Colonic mucosa (tissue), 4 donors: ENCODE data around the gene H6PD. TPM values are rescaled to one million over a fixed set of nuclear protein-coding genes. Genes with fewer than 3 reads are reported as not detected.

Experiments
- DNase-seq: peaks from one replicate; pipeline ENCODE4 v3.0.0-alpha.2; 2020
- H3K27ac ChIP-seq: fragments of 200-600 bp; one replicate; pipeline ENCODE4 v1.8.0; 2021
- H3K27me3 ChIP-seq: fragments of 200-600 bp; one replicate; pipeline ENCODE4 v1.8.0; 2021
- H3K36me3 ChIP-seq: fragments of 200-600 bp; one replicate; pipeline ENCODE4 v1.8.0; 2021
- H3K4me1 ChIP-seq: fragments of 200-600 bp; one replicate; pipeline ENCODE4 v1.8.0; 2021; ENCODE audit warnings: mild to moderate bottlenecking
- H3K4me3 ChIP-seq: fragments of 200-600 bp; one replicate; pipeline ENCODE4 v1.8.0; 2021
- H3K9ac ChIP-seq, 2 donors: one replicate each; pipeline ENCODE4 v1.7.0; 2013; ENCODE audit warnings: control low read depth in 2 of 2, low read depth in 2 of 2, low read length in 2 of 2
- H3K9me3 ChIP-seq: fragments of 200-600 bp; one replicate; pipeline ENCODE4 v1.8.0; 2021
- CTCF ChIP-seq: fragments of 200-600 bp; IDR thresholded peaks from one replicate; pipeline ENCODE4 v1.8.0; 2022; ENCODE audit warnings: antibody characterized with exemption, mild to moderate bottlenecking
- intact Hi-C: fragments of 100-400 bp; cut with DNase I; formaldehyde crosslinking; loops from one replicate; pipeline ENCODE4 v1.14.1; 2022
- total RNA-seq, 2 donors: library from RNA; stranded (reverse); fragmentation: NEBNext Ultra II Directional in 1 of 2; extraction: Animal tissue kit (Norgen Biotek cat#: 25700) in 1 of 2; gene quantifications; one replicate each; pipeline ENCODE4 v1.2.1, GENCODE V29; 2021
- donor health status: healthy.
- donor health status: DM: no; HTN: no; CAD: no.
- donor health status: DM: no; HTN: no; CAD: no.

The H6PD gene
- total RNA-seq, 2 donors from 2014 or later: 20.8 to 24.7 TPM

GRCh38 chr1:9280015-9280860 lies 45.7 kb downstream of the H6PD start:
- Histone ChIP-seq H3K36me3 (no peaks in the 10 kb centered on the region), H3K9ac (peak overlapping the region; percentile 38 to 77), H3K27ac (peak overlapping the region; percentile 82), H3K4me1 (peaks cover 17% of the 10 kb centered on the region), H3K27me3 (no peaks in the 10 kb centered on the region), H3K9me3 (no peaks in the 10 kb centered on the region), H3K4me3 (no peak overlapping the region)
- intact Hi-C loops: no loop called here
- no peak for TF ChIP-seq CTCF
- peak; percentile 68 for DNase-seq

GRCh38 chr1:9281071-9281827 lies 46.7 kb downstream of the H6PD start:
- no peak for DNase-seq
- H3K36me3 ChIP-seq: no peaks in the 10 kb centered on the region
- TF ChIP-seq CTCF: no peak
- H3K9me3 ChIP-seq: no peaks in the 10 kb centered on the region
- peaks cover 13% of the 10 kb centered on the region for H3K4me1 ChIP-seq
- H3K27ac ChIP-seq: peak overlapping the region; percentile 67
- H3K27me3 ChIP-seq: no peaks in the 10 kb centered on the region
- intact Hi-C loops: no loop called here
- H3K9ac ChIP-seq: peak overlapping the region in 1 of 2 donors; percentile 68
- no peak overlapping the region for H3K4me3 ChIP-seq

DNA sequence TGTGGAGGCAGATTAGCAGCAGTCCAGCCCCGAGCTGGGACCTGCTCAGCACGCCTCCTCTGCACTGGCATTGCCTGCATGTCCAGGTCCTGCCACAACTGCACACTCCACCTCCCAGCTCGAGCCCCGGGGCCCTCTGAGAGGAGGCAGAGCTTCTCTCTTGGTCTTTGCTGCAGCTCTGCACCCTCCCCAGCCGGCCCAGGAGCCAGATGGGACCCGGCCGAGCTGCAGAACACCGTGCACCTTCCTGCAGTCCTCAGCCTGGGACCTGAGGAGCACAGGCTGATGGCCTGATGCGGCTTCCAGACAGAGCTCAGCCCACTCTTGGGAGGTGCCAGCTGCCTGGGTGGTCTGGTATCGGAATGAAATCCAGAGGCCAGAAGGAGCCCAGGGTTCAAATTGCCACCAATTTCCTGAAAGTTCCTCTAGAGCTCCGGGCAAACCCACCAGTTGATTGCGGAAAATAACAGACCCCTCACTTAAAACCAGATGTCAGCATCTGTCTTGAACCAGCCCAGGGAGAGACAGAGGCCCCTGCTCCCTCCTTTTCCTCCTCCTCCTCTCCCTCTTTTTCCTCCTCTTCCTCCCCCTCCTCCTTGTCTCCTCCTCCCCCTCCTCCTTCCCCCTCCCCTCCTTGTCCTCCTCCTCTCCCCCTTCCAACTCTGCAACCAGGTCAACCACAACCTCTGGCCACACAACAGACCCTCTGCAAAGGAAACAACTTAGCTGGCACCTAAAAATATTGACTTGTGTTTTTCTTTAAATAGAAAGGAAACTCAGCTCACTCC lies 47.5 kb downstream of the H6PD start:
- no peaks in the 10 kb centered on the region for H3K36me3 ChIP-seq
- H3K27ac ChIP-seq: no peak overlapping the region
- no peak for DNase-seq
- no peaks in the 10 kb centered on the region for H3K9me3 ChIP-seq
- no peak overlapping the region for H3K9ac ChIP-seq
- intact Hi-C loops: no loop called here
- H3K4me1 ChIP-seq: peaks cover 13% of the 10 kb centered on the region
- no peaks in the 10 kb centered on the region for H3K27me3 ChIP-seq
- H3K4me3 ChIP-seq: no peak overlapping the region
- TF ChIP-seq CTCF: no peak

GRCh38 chr1:9282696-9282955 lies 48.1 kb downstream of the H6PD start:
- intact Hi-C loops: no loop called here
- Histone ChIP-seq H3K4me3 (no peak overlapping the region), H3K4me1 (peaks cover 13% of the 10 kb centered on the region), H3K9ac (no peak overlapping the region), H3K27me3 (no peaks in the 10 kb centered on the region), H3K27ac (no peak overlapping the region), H3K36me3 (no peaks in the 10 kb centered on the region), H3K9me3 (no peaks in the 10 kb centered on the region)
- no peak for DNase-seq
- TF ChIP-seq CTCF: no peak

- Histone ChIP-seq H3K36me3 (no peaks in the 10 kb centered on the region), H3K27me3 (no peaks in the 10 kb centered on the region), H3K4me3 (no peak overlapping the region), H3K4me1 (peaks cover 13% of the 10 kb centered on the region), H3K9me3 (no peaks in the 10 kb centered on the region), H3K27ac (peak overlapping the region; percentile 23), H3K9ac (no peak overlapping the region)
- no peak for TF ChIP-seq CTCF
- no peak for DNase-seq
- intact Hi-C loops: no loop called here
These were observed 49.5 kb downstream of the H6PD start for GRCh38 chr1:9284061-9284460.
